Measurements from ENCODE around the gene ZNF275.

DNA sequence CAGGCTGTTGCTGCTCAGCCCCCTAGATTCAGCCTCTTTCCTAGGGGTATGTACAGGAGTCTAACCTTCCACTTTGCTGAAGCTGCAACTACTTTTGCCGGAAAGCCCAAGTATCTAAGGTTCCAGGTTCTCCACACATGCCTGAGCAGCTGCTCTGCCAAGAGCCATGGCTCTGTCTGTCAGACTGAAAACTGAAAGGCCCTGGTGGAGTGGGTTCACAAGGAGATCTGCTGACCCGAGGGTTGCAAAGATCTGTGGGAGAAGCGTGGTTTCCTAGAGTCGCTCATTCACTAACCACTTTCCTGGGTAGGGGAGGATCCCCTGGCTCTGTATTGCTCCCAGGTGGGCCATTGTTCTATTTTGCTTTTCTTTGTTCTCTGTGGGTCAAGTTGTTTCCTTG is 6.4 kb upstream of the ZNF275 start:
- TF ChIP-seq, protein P1, sequence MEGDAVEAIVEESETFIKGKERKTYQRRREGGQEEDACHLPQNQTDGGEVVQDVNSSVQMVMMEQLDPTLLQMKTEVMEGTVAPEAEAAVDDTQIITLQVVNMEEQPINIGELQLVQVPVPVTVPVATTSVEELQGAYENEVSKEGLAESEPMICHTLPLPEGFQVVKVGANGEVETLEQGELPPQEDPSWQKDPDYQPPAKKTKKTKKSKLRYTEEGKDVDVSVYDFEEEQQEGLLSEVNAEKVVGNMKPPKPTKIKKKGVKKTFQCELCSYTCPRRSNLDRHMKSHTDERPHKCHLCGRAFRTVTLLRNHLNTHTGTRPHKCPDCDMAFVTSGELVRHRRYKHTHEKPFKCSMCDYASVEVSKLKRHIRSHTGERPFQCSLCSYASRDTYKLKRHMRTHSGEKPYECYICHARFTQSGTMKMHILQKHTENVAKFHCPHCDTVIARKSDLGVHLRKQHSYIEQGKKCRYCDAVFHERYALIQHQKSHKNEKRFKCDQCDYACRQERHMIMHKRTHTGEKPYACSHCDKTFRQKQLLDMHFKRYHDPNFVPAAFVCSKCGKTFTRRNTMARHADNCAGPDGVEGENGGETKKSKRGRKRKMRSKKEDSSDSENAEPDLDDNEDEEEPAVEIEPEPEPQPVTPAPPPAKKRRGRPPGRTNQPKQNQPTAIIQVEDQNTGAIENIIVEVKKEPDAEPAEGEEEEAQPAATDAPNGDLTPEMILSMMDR (IDR thresholded peaks at IDR 0.05), result no peak
- TF ChIP-seq POLR2A (IDR thresholded peaks at IDR 0.05), result no peak
